Measurements from ENCODE around the gene SLC22A4. TPM values are rescaled to one million over a fixed set of nuclear protein-coding genes. Genes with fewer than 3 reads are reported as not detected.

Gene SLC22A4
- total RNA-seq, 1 experiment from 2014 or later, result 0.72 TPM

DNA sequence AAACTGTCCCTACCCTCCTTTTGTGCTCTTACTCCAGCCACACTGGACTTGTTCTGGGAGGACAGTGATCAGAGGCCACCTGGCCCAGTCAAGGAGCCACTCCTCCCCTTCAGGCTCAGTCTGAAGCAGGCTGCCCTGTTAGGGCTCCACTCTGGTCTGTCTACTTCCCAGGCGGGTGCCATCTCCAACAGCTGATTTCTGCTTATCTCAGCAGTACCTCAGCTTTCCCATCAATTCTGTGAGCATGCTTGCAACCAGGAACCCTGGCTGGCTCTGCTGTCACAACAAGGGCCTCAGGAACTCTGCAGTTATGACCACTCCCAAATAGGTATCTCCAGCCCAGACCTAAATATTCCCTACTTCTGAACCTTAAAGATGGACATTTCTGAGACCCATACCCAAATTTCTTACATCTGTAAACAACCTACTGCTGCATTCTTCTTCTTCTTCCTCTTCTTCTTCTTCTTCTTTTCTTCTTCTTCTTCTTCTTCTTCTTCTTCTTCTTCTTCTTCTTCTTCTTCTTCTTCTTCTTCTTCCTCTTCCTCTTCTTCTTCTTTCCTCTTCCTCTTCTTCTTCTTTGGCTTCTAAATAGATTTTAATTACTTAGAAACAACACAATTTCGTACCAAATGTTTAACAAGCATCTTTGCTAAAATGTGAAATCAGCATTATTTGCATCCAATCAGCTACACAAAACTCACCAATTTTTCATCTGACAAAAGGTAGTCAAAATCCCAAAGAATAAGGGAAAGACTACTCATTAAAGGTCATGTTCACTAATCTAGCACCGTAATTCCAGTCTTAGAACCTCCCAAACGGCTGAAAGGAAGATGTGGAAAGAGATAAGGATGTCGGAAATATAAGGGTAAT lies 13.6 kb upstream of the SLC22A4 start:
- Mint-ChIP-seq H3K9me3 (peaks cover 0 to 5% of the 10 kb centered on the region in 2 experiments; a peak in 1 of 5 replicates), H3K4me3 (no peak overlapping the region; a peak in 1 of 5 replicates), H3K27me3 (ENCODE audit: low read depth) (peaks cover 17% of the 10 kb centered on the region), H3K27ac (no peak overlapping the region), H3K36me3 (ENCODE audit: insufficient read depth in 1 of 3, low read depth in 3 of 3) (no peaks in the 10 kb centered on the region), H3K4me1 (peaks cover 10 to 12% of the 10 kb centered on the region in 2 experiments)
- no peak overlapping the region for H3K23ac ChIP-seq (ENCODE audit: insufficient read length, low read depth, low read length)
- H3K4ac ChIP-seq (ENCODE audit: low read depth, low read length), result no peak overlapping the region
- H3T11ph ChIP-seq (ENCODE audit: low read length), result no peak overlapping the region
- no peak overlapping the region for H2BK20ac ChIP-seq (ENCODE audit: low read depth, low read length, poor library complexity, severe bottlenecking)
- no peaks in the 10 kb centered on the region for H3K23me2 ChIP-seq (ENCODE audit: insufficient read length, low read depth, low read length, poor library complexity, severe bottlenecking)
- no peak overlapping the region for H2AK5ac ChIP-seq (ENCODE audit: insufficient read length, low read length)
- no peak overlapping the region for H2BK12ac ChIP-seq (ENCODE audit: insufficient read length, low read depth, low read length)
- no peak overlapping the region for H3K27ac ChIP-seq (ENCODE audit: insufficient read length, low read depth, low read length)
- TF ChIP-seq, protein P1, sequence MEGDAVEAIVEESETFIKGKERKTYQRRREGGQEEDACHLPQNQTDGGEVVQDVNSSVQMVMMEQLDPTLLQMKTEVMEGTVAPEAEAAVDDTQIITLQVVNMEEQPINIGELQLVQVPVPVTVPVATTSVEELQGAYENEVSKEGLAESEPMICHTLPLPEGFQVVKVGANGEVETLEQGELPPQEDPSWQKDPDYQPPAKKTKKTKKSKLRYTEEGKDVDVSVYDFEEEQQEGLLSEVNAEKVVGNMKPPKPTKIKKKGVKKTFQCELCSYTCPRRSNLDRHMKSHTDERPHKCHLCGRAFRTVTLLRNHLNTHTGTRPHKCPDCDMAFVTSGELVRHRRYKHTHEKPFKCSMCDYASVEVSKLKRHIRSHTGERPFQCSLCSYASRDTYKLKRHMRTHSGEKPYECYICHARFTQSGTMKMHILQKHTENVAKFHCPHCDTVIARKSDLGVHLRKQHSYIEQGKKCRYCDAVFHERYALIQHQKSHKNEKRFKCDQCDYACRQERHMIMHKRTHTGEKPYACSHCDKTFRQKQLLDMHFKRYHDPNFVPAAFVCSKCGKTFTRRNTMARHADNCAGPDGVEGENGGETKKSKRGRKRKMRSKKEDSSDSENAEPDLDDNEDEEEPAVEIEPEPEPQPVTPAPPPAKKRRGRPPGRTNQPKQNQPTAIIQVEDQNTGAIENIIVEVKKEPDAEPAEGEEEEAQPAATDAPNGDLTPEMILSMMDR (conservative IDR thresholded peaks at IDR 0.05), result no peak
- H3K79me1 ChIP-seq (ENCODE audit: insufficient read depth, low read depth, low read length, poor library complexity, severe bottlenecking), result no peaks in the 10 kb centered on the region
- H3K27me3 ChIP-seq (ENCODE audit: insufficient read depth, low read length), result no peaks in the 10 kb centered on the region
- no peak overlapping the region; the same call in 1 of the 2 replicates for H3K14ac ChIP-seq (ENCODE audit: insufficient read depth, low read length)
- no peaks in the 10 kb centered on the region for H3K9me3 ChIP-seq (ENCODE audit: control insufficient read depth, low read depth, low read length)
- no peaks in the 10 kb centered on the region for H4K20me1 ChIP-seq (ENCODE audit: control insufficient read depth, insufficient read depth, insufficient read length)
- H3K4me2 ChIP-seq (ENCODE audit: insufficient read depth, insufficient read length, low read length), result no peak overlapping the region
- H4K91ac ChIP-seq (ENCODE audit: insufficient read length, low read depth, low read length), result no peak overlapping the region
- no peak overlapping the region for H3K56ac ChIP-seq (ENCODE audit: insufficient read length, low read depth, low read length)
- H4K5ac ChIP-seq (ENCODE audit: insufficient read length, low read depth, low read length), result no peak overlapping the region
- no peak overlapping the region for H4K8ac ChIP-seq (replicated peaks; ENCODE audit: insufficient read length, low read depth, low read length)
- no peak overlapping the region for H3K9ac ChIP-seq (ENCODE audit: extremely low read depth, insufficient read length, low read length)
- no peak overlapping the region for H2BK15ac ChIP-seq (ENCODE audit: low read depth, low read length)
- no peak overlapping the region for H3K18ac ChIP-seq (ENCODE audit: insufficient read length, low read depth, low read length)
- DNase-seq, result peak; percentile 11
- H3K4me1 ChIP-seq (ENCODE audit: insufficient read depth, low read length), result 0 out of 2 replicates have a peak, but pooled peaks cover 5% of the 10 kb centered on the region
- H2BK5ac ChIP-seq (ENCODE audit: insufficient read length, low read length), result no peak overlapping the region
- H2BK120ac ChIP-seq (ENCODE audit: low read depth, low read length, poor library complexity, severe bottlenecking), result no peak overlapping the region
- H2AFZ ChIP-seq (ENCODE audit: low read length), result no peak overlapping the region
- no peaks in the 10 kb centered on the region for H3K79me2 ChIP-seq (ENCODE audit: insufficient read depth, low read length)
- no CpG with 5 or more reads among the region's 5 CpGs for WGBS (ENCODE audit: extremely low coverage, insufficient read length, low lambda C conversion rate)

Measured in H9 (cell line).